H1 (cell line): ENCODE results near the gene SLC38A2.

Experiments
- BACH1 ChIP-seq: IDR thresholded peaks from 2 replicates; pipeline ENCODE4 v1.6.1; 2012; ENCODE audit warnings: low read length, improper control_type of control experiment
- CTBP2 ChIP-seq: IDR thresholded peaks from 2 replicates; pipeline ENCODE4 v1.7.0; 2011; ENCODE audit warnings: borderline replicate concordance, mild to moderate bottlenecking, moderate library complexity, mixed read lengths, low read length; ENCODE audit not compliant: insufficient read depth, insufficient read length
- EZH2 ChIP-seq: fragments of 200-600 bp; sonication (generic); IDR thresholded peaks from 2 replicates; pipeline ENCODE4 v1.7.1; 2012; ENCODE audit warnings: low read depth, mild to moderate bottlenecking, moderate library complexity, low read length, inconsistent platforms; ENCODE audit not compliant: severe bottlenecking
- HDAC6 ChIP-seq: IDR thresholded peaks from one replicate; pipeline ENCODE4 v1.7.1; 2012; ENCODE audit warnings: low read depth, mild to moderate bottlenecking, inconsistent platforms, low read length, moderate library complexity
- SIN3A ChIP-seq, 2 experiments: IDR thresholded peaks in 1 of 2; conservative IDR thresholded peaks in 1 of 2; 2 replicates each; pipeline ENCODE4 v1.6.1; 2011 to 2012; ENCODE audit warnings: low read length in 2 of 2, improper control_type of control experiment in 1 of 2, low read depth in 1 of 2, mild to moderate bottlenecking in 1 of 2
- TF ChIP-seq, protein P1 (sequence below), 3 experiments: IDR thresholded peaks; 1 replicate in 2 of 3; 2 replicates in 1 of 3; pipeline versions ENCODE4 v1.5.1 to v1.6.1; 2011; ENCODE audit warnings: low read length in 3 of 3, mild to moderate bottlenecking in 3 of 3, inconsistent platforms in 2 of 3, low read depth in 1 of 3, moderate library complexity in 1 of 3; ENCODE audit not compliant: insufficient read depth in 1 of 3; ENCODE audit errors: control extremely low read depth in 1 of 3

DNA sequence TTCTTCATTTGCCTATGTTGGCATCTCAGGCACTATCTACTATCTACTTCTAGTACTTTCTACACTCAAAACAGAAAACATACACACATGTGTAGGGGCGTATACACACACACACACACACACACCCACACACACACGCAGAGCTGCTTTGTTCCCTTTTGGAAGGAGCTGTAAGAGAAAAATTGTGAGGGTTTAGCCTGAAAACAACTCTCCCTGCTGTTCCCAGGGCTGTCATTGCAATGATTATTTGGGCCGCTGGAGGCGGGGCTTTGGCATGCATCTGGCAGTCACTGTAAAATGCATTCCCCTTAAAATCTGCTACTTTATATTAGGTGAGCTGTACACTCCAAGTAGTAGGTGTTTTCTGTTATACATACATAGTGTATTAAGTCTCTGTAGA lies 29.1 kb upstream of the SLC38A2 start:
- TF ChIP-seq EZH2 (no peak), BACH1 (no peak), CTBP2 (no peak), SIN3A (conservative IDR thresholded peaks at IDR 0.05 in 1 of 2, IDR thresholded peaks at IDR 0.05 in 1 of 2; ENCODE audit: low read depth in 1 of 2, low read length in 2 of 2) (no peak), HDAC6 (no peak)
- TF ChIP-seq, protein P1, sequence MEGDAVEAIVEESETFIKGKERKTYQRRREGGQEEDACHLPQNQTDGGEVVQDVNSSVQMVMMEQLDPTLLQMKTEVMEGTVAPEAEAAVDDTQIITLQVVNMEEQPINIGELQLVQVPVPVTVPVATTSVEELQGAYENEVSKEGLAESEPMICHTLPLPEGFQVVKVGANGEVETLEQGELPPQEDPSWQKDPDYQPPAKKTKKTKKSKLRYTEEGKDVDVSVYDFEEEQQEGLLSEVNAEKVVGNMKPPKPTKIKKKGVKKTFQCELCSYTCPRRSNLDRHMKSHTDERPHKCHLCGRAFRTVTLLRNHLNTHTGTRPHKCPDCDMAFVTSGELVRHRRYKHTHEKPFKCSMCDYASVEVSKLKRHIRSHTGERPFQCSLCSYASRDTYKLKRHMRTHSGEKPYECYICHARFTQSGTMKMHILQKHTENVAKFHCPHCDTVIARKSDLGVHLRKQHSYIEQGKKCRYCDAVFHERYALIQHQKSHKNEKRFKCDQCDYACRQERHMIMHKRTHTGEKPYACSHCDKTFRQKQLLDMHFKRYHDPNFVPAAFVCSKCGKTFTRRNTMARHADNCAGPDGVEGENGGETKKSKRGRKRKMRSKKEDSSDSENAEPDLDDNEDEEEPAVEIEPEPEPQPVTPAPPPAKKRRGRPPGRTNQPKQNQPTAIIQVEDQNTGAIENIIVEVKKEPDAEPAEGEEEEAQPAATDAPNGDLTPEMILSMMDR (IDR thresholded peaks at IDR 0.05; ENCODE audit: control extremely low read depth in 1 of 3, insufficient read depth in 1 of 3, low read depth in 1 of 3, low read length in 3 of 3): peak in 2 of 3 experiments; percentile 7 to 11; a peak in 2 of 4 replicates
